Measurements from ENCODE around the gene SETD6. TPM values are rescaled to one million over a fixed set of nuclear protein-coding genes. Genes with fewer than 3 reads are reported as not detected.
A peak's percentile ranks its signal among the peaks of the same experiment; 100 is the strongest.

SETD6 gene
- total and polyA plus RNA-seq, 9 of the 15 experiments (the other 6 are each of a cell fraction or from before 2014, with no cell fraction given), result 9.2 to 40.9 (median 19.8) TPM

GRCh38 chr16:58499615-58500351, 15.5 kb upstream of the SETD6 start, which contains the start of gene NDRG4 (continued):
- TF ChIP-seq MCM5 (IDR thresholded peaks at IDR 0.05; ENCODE audit: low read depth) (no peak), NR2C1 (IDR thresholded peaks at IDR 0.05) (no peak), NR2C1 (tag; IDR thresholded peaks at IDR 0.05) (no peak), ZFP30 (CRISPR knock-in tag; IDR thresholded peaks at IDR 0.05; ENCODE audit: borderline replicate concordance) (no peak), HNRNPUL1 (IDR thresholded peaks at IDR 0.05; ENCODE audit: low read length) (no peak), NFE2 (IDR thresholded peaks at IDR 0.05; ENCODE audit: low read depth) (peak; percentile 47; the same call in 1 of the 2 replicates), NFIC (IDR thresholded peaks at IDR 0.05) (no peak), RBFOX2 (IDR thresholded peaks at IDR 0.05; ENCODE audit: low read depth, low read length) (no peak), SNIP1 (IDR thresholded peaks at IDR 0.05; ENCODE audit: low read depth) (no peak), RBM14 (IDR thresholded peaks at IDR 0.05; ENCODE audit: borderline replicate concordance, insufficient read depth, low read depth, low read length) (no peak), GATA2 (CRISPR knock-in tag; IDR thresholded peaks at IDR 0.05) (no peak), ZNF740 (CRISPR knock-in tag; IDR thresholded peaks at IDR 0.05) (no peak), ZNF740 (tag; IDR thresholded peaks at IDR 0.05) (no peak), USF1 (CRISPR knock-in tag; IDR thresholded peaks at IDR 0.05) (no peak), NFYB (IDR thresholded peaks at IDR 0.05; ENCODE audit: extremely low read depth, insufficient read length) (peak; percentile 68), ZNF518B (CRISPR knock-in tag; IDR thresholded peaks at IDR 0.05) (no peak), ZNF449 (CRISPR knock-in tag; IDR thresholded peaks at IDR 0.05) (no peak), STAG1 (CRISPR knock-in tag; IDR thresholded peaks at IDR 0.05; ENCODE audit: borderline replicate concordance) (no peak), ARID3B (CRISPR knock-in tag; IDR thresholded peaks at IDR 0.05; ENCODE audit: borderline replicate concordance) (no peak), FOS (IDR thresholded peaks at IDR 0.05; ENCODE audit: extremely low read depth, insufficient read length) (peak; percentile 52)
